GM10266 (cell line): ENCODE data around the gene RAB20.

ENCODE experiments used
- DNase-seq: peaks from one replicate; pipeline ENCODE4 v3.0.0; 2012; ENCODE audit errors: extremely low spot score
- CTCF ChIP-seq: IDR thresholded peaks from 2 replicates; pipeline ENCODE4 v1.5.1; 2012; ENCODE audit warnings: mild to moderate bottlenecking, low read depth; ENCODE audit not compliant: control insufficient read depth, insufficient read depth; ENCODE audit errors: missing control alignments

RAB20 gene

DNA sequence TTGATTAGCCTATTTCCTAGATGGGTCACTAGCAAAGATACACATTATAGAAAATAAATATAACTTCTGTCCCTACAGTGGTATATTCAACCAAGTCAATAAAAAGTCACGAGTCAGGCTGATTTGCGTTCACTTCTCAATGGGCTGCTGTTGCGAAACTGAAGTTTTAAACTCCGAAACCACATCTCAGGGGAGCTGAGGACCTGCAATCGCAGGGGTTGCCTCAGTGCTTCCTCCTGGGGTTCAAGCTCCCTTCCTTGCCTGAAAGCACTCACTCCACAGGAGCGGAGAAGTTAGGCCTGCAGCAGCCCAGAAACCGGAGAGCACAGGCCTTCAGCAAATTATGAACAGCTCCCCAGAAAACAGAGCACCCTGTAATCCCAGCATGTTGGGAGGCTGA, 39.6 kb downstream of the RAB20 start:
- TF ChIP-seq CTCF = no peak
- peak; percentile 63 for DNase-seq

DNA sequence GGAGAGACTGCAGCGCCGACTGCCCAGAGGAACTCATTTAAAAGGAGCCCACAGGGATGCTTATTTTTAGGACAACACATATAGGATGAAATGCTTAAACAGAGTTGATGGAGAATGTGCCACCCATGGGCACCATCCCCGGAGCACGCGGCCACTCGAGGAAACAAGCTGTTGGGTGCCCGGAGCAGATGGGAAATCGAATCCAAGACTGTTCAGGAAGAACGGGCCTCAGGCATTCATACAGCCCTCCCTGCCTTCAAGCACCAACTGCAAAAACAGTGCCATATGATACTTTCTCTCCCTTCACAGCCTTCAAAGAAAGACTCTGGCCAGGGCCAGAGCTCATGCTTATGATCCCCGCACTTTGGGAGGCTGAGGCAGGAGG, 40.2 kb downstream of the RAB20 start:
- DNase-seq = no peak
- no peak for TF ChIP-seq CTCF

- no peak for DNase-seq
- TF ChIP-seq CTCF = no peak
Measured at GRCh38 chr13:110520431-110521295, 40.9 kb downstream of the RAB20 start.

DNA sequence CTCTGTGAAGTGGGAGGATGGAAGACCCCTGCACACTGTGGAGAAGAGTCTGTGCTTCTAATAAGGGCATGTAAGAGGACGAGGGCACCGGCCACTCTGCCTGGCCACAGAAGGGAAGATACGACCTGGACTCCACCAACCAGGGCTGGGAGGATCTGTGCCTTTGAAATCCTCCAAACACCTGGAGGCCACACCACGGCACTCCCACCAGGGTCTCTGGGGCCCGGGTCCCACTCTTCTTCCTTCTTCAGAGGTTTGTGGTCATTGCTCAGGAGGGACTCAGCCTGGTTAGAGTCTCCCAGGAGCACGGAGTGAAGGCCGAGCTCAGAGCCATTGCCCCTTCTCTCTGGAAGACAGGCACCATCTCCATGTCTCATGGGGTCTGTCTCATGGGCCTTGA, 42.0 kb downstream of the RAB20 start:
- no peak for TF ChIP-seq CTCF
- DNase-seq = no peak

DNA sequence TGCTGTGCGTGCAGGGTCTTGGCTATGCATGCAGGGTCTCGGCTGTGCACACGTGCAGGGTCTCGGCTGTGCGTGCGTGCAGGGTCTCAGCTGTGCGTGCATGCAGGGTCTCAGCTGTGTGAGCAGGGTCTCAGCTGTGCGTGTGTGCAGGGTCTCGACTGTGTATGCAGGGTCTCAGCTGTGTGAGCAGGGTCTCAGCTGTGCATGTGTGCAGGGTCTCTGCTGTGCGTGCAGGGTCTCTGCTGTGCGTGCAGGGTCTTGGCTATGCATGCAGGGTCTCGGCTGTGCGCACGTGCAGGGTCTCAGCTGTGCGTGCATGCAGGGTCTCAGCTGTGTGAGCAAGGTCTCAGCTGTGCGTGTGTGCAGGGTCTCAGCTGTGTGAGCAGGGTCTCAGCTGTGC, 42.5 kb downstream of the RAB20 start:
- no peak for DNase-seq
- no peak for TF ChIP-seq CTCF

DNA sequence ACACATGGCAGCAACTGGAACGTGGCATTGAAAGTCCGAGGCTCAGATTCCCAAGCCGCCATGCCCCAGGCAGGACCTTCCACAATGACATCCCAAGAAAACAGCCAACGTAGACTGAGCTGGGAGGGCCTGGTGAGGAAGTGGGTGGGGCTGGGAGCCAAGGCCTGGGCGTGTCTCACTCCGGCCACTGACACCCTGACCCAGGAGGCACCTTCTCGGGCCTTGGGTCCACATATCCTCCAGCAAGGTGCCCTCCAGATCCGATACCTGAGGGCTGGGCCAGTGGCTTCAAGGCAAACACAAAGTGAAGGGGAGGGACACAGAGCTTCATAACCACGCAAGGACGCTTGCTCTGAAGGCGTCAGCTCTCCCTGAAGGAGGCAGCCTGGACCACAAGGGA, 43.0 kb downstream of the RAB20 start:
- no peak for DNase-seq
- TF ChIP-seq CTCF = no peak

DNA sequence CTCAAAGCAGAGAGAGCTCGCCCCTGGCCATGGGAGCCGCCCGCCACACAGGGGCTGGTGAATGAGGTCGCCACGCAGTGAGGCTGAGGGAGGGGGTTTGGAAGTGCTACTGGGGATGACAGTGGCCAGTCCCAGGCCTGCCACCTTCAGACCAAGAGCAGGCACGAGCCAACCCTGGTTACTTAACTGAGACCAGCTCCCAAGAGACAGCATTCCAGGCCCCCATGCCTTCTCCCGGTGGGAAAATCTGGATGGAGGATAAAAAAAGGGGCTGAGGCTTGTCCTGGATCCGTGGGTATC, 43.3 kb downstream of the RAB20 start:
- no peak for DNase-seq
- TF ChIP-seq CTCF = no peak
